ENCODE data around the gene PRTN3. TPM values are rescaled to one million over a fixed set of nuclear protein-coding genes. Genes with fewer than 3 reads are reported as not detected.

Gene PRTN3
- total RNA-seq, 1 experiment from 2014 or later, result 2.7 TPM

DNA sequence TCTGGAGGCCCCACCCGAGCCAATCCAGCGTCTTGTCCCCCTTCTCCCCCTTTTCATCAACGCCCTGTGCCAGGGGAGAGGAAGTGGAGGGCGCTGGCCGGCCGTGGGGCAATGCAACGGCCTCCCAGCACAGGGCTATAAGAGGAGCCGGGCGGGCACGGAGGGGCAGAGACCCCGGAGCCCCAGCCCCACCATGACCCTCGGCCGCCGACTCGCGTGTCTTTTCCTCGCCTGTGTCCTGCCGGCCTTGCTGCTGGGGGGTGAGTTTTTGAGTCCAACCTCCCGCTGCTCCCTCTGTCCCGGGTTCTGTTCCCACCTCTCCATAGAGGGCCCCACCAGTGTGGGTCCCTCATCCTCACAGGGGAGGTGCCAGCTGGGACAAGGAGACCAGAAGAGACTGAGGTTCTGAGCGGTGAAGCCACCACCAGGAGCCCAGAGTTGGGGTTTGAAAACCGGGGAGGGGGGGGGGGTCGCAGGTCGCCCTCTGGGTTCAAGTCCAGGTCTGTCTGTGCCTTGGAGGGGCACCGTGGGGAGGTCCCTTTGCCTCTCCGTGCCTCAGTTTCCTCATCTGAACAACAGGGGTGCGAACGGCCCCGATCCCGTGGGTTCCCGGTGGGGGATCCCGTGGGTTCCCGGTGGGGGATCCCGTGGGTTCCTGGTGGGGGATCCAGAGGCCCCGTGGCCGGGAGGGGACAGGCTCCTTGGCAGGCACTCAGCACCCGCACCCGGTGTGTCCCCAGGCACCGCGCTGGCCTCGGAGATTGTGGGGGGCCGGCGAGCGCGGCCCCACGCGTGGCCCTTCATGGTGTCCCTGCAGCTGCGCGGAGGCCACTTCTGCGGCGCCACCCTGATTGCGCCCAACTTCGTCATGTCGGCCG lies 11.6 kb downstream of the PRTN3 start, which contains the start of gene ELANE:
Gene ELANE (plus strand): TSS at position 168 of the 878 bp plus-strand sequence. CDS start 26 bp downstream, at position 194.
- ChIA-PET CTCF (no interaction called here), RAD21 (ENCODE audit: low non-redundant PET in 1 of 2, low total read pairs in 2 of 2, uncharacterized antibody in 2 of 2, unreplicated experiment in 2 of 2) (no interaction called here), POLR2A (no interaction called here)
- H3K36me3 ChIP-seq (ENCODE audit: control insufficient read depth in 1 of 2, insufficient read depth in 2 of 2, low read length in 2 of 2), result no peaks in the 10 kb centered on the region
- ATAC-seq (no peak), DNase-seq (ENCODE audit: low read depth, low spot score) (no peak)
- intact Hi-C loops (cut with micrococcal nuclease), result no loop called here
- TF ChIP-seq, protein P1, sequence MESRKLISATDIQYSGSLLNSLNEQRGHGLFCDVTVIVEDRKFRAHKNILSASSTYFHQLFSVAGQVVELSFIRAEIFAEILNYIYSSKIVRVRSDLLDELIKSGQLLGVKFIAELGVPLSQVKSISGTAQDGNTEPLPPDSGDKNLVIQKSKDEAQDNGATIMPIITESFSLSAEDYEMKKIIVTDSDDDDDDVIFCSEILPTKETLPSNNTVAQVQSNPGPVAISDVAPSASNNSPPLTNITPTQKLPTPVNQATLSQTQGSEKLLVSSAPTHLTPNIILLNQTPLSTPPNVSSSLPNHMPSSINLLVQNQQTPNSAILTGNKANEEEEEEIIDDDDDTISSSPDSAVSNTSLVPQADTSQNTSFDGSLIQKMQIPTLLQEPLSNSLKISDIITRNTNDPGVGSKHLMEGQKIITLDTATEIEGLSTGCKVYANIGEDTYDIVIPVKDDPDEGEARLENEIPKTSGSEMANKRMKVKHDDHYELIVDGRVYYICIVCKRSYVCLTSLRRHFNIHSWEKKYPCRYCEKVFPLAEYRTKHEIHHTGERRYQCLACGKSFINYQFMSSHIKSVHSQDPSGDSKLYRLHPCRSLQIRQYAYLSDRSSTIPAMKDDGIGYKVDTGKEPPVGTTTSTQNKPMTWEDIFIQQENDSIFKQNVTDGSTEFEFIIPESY (IDR thresholded peaks at IDR 0.05; ENCODE audit: extremely low read depth, insufficient replicate concordance, low read length), result no peak
- TF ChIP-seq ZFX (IDR thresholded peaks at IDR 0.05) (no peak), EGR1 (IDR thresholded peaks at IDR 0.05; ENCODE audit: low read depth) (no peak), ELF1 (IDR thresholded peaks at IDR 0.05; ENCODE audit: borderline replicate concordance, low read depth) (no peak)
- H3K9ac ChIP-seq (ENCODE audit: low read length), result no peak within 1 kb of the TSS
- no peak within 1 kb of the TSS for H2AFZ ChIP-seq (ENCODE audit: low read depth, low read length, poor library complexity, severe bottlenecking)
- no TSS peak for BruUV-seq (replicated peaks)
- H3K27ac ChIP-seq (ENCODE audit: low read depth, low read length), result no peak within 1 kb of the TSS
- H3K27me3 ChIP-seq (ENCODE audit: insufficient read depth, low read length), result no peaks in the 10 kb centered on the region
- no peaks in the 10 kb centered on the region for H4K20me1 ChIP-seq (ENCODE audit: insufficient read depth)
- H3K79me2 ChIP-seq (ENCODE audit: insufficient read depth, low read length), result no peaks in the 10 kb centered on the region
- no peak within 1 kb of the TSS for H3K4me3 ChIP-seq (replicated peaks in 1 of 2; ENCODE audit: low read depth in 1 of 2, low read length in 2 of 2)
- no peaks in the 10 kb centered on the region for H3K9me2 ChIP-seq (ENCODE audit: insufficient read depth)
- H3K9me3 ChIP-seq (ENCODE audit: control insufficient read depth in 1 of 2, insufficient read depth in 1 of 2, low read depth in 1 of 2, low read length in 2 of 2), result no peaks in the 10 kb centered on the region
- H3K4me2 ChIP-seq (ENCODE audit: low read length), result no peak within 1 kb of the TSS
- H3K4me1 ChIP-seq (ENCODE audit: control insufficient read depth in 1 of 2, insufficient read depth in 2 of 2, low read length in 2 of 2), result peaks cover 5 to 10% of the 10 kb centered on the region in 2 experiments; a peak in 3 of 4 replicates

DNA sequence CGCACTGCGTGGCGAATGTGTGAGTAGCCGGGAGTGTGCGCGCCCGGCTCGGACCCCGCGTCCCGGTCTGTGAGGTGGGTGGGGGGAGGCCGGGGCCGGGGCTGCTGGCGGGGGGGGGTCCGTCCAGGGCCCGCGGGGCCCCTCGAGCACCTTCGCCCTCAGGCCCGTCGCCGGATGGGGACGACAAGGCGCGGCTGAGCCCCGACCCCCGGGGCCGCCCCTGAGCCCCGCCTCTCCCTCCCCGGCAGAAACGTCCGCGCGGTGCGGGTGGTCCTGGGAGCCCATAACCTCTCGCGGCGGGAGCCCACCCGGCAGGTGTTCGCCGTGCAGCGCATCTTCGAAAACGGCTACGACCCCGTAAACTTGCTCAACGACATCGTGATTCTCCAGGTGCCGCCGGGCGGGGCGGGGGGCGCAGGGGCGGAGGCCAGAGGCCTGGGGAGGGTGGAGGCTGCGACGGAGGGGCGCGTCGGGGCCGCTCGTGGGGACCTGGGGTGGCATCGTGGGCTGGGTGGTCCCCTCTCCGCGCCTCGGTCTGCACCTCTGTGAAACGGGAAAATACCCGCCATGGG lies 12.3 kb downstream of the PRTN3 start:
- ChIA-PET CTCF (no interaction called here), POLR2A (no interaction called here), RAD21 (ENCODE audit: low non-redundant PET in 1 of 2, low total read pairs in 2 of 2, uncharacterized antibody in 2 of 2, unreplicated experiment in 2 of 2) (no interaction called here)
- Histone ChIP-seq H3K27ac (ENCODE audit: low read depth, low read length) (no peak overlapping the region), H3K9me3 (ENCODE audit: control insufficient read depth in 1 of 2, insufficient read depth in 1 of 2, low read depth in 1 of 2, low read length in 2 of 2) (no peaks in the 10 kb centered on the region), H3K9ac (ENCODE audit: low read length) (no peak overlapping the region), H3K4me1 (ENCODE audit: control insufficient read depth in 1 of 2, insufficient read depth in 2 of 2, low read length in 2 of 2) (peaks cover 5 to 10% of the 10 kb centered on the region in 2 experiments; a peak in 3 of 4 replicates), H3K27me3 (ENCODE audit: insufficient read depth, low read length) (no peaks in the 10 kb centered on the region), H2AFZ (ENCODE audit: low read depth, low read length, poor library complexity, severe bottlenecking) (no peak overlapping the region), H4K20me1 (ENCODE audit: insufficient read depth) (no peaks in the 10 kb centered on the region), H3K79me2 (ENCODE audit: insufficient read depth, low read length) (no peaks in the 10 kb centered on the region), H3K9me2 (ENCODE audit: insufficient read depth) (no peaks in the 10 kb centered on the region), H3K36me3 (ENCODE audit: control insufficient read depth in 1 of 2, insufficient read depth in 2 of 2, low read length in 2 of 2) (no peaks in the 10 kb centered on the region), H3K4me2 (ENCODE audit: low read length) (no peak overlapping the region), H3K4me3 (replicated peaks in 1 of 2; ENCODE audit: low read depth in 1 of 2, low read length in 2 of 2) (no peak overlapping the region)
- no TSS peak for BruUV-seq (replicated peaks)
- intact Hi-C loops (cut with micrococcal nuclease), result no loop called here
- DNase-seq (ENCODE audit: low read depth, low spot score) (no peak), ATAC-seq (no peak)
- TF ChIP-seq, protein P2, sequence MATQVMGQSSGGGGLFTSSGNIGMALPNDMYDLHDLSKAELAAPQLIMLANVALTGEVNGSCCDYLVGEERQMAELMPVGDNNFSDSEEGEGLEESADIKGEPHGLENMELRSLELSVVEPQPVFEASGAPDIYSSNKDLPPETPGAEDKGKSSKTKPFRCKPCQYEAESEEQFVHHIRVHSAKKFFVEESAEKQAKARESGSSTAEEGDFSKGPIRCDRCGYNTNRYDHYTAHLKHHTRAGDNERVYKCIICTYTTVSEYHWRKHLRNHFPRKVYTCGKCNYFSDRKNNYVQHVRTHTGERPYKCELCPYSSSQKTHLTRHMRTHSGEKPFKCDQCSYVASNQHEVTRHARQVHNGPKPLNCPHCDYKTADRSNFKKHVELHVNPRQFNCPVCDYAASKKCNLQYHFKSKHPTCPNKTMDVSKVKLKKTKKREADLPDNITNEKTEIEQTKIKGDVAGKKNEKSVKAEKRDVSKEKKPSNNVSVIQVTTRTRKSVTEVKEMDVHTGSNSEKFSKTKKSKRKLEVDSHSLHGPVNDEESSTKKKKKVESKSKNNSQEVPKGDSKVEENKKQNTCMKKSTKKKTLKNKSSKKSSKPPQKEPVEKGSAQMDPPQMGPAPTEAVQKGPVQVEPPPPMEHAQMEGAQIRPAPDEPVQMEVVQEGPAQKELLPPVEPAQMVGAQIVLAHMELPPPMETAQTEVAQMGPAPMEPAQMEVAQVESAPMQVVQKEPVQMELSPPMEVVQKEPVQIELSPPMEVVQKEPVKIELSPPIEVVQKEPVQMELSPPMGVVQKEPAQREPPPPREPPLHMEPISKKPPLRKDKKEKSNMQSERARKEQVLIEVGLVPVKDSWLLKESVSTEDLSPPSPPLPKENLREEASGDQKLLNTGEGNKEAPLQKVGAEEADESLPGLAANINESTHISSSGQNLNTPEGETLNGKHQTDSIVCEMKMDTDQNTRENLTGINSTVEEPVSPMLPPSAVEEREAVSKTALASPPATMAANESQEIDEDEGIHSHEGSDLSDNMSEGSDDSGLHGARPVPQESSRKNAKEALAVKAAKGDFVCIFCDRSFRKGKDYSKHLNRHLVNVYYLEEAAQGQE (IDR thresholded peaks at IDR 0.05; ENCODE audit: low read depth), result no peak
- no peak for TF ChIP-seq YY1 (IDR thresholded peaks at IDR 0.05; ENCODE audit: extremely low read depth, insufficient replicate concordance, low read depth, low read length)
- TF ChIP-seq CEBPB (IDR thresholded peaks at IDR 0.05; ENCODE audit: low read depth), result no peak
- TF ChIP-seq EGR1 (IDR thresholded peaks at IDR 0.05; ENCODE audit: low read depth), result no peak
- no peak for TF ChIP-seq FOSL1 (IDR thresholded peaks at IDR 0.05; ENCODE audit: low read depth)
- TF ChIP-seq TCF7L2 (IDR thresholded peaks at IDR 0.05; ENCODE audit: borderline replicate concordance, extremely low read depth, insufficient read depth, insufficient read length), result no peak
- TF ChIP-seq SRF (IDR thresholded peaks at IDR 0.05; ENCODE audit: low read depth), result no peak
- TF ChIP-seq, protein P3, sequence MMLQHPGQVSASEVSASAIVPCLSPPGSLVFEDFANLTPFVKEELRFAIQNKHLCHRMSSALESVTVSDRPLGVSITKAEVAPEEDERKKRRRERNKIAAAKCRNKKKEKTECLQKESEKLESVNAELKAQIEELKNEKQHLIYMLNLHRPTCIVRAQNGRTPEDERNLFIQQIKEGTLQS (IDR thresholded peaks at IDR 0.05), result no peak
- TF ChIP-seq, protein P4, sequence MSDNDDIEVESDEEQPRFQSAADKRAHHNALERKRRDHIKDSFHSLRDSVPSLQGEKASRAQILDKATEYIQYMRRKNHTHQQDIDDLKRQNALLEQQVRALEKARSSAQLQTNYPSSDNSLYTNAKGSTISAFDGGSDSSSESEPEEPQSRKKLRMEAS (IDR thresholded peaks at IDR 0.05), result no peak

All from HCT116 (cell line).